Endothelial cell (in vitro differentiated cells): ENCODE measurements around the gene GASK1B. TPM values are rescaled to one million over a fixed set of nuclear protein-coding genes. Genes with fewer than 3 reads are reported as not detected.

Source experiments
- DNase-seq: peaks from one replicate; pipeline ENCODE4 v3.0.0; 2021; ENCODE audit warnings: low spot score
- H3K27ac Mint-ChIP-seq: one replicate; pipeline ENCODE4 v1.8.0; 2021; ENCODE audit warnings: mixed read lengths, inconsistent platforms; ENCODE audit not compliant: unreplicated experiment
- H3K27me3 Mint-ChIP-seq: one replicate; pipeline ENCODE4 v1.8.0; 2021; ENCODE audit warnings: mild to moderate bottlenecking, moderate library complexity, mixed read lengths, inconsistent platforms; ENCODE audit not compliant: unreplicated experiment
- H3K36me3 Mint-ChIP-seq: one replicate; pipeline ENCODE4 v1.8.0; 2021; ENCODE audit warnings: mild to moderate bottlenecking, low read depth, mixed read lengths, inconsistent platforms; ENCODE audit not compliant: unreplicated experiment
- H3K4me1 Mint-ChIP-seq: one replicate; pipeline ENCODE4 v1.8.0; 2021; ENCODE audit warnings: mild to moderate bottlenecking, mixed read lengths, inconsistent platforms; ENCODE audit not compliant: unreplicated experiment
- H3K4me3 Mint-ChIP-seq: one replicate; pipeline ENCODE4 v1.8.0; 2021; ENCODE audit warnings: mild to moderate bottlenecking, mixed read lengths, inconsistent platforms; ENCODE audit not compliant: unreplicated experiment
- H3K9me3 Mint-ChIP-seq: one replicate; pipeline ENCODE4 v1.8.0; 2021; ENCODE audit warnings: mixed read lengths, inconsistent platforms; ENCODE audit not compliant: unreplicated experiment
- total RNA-seq: library from RNA; stranded (reverse); fragmentation: NEBNext Ultra II Directional; extraction: Animal tissue kit (Norgen Biotek cat#: 25700); gene quantifications from one replicate; pipeline ENCODE4 v1.2.1, GENCODE V29; 2021; ENCODE audit not compliant: unreplicated experiment
- TF ChIP-seq, protein P1 (sequence below): fragments of 200-600 bp; sonication (generic); IDR thresholded peaks from one replicate; pipeline ENCODE4 v1.5.0; 2021; ENCODE audit warnings: antibody characterized with exemption; ENCODE audit not compliant: unreplicated experiment

Gene GASK1B
- total RNA-seq, 1 donor from 2014 or later, result 63.8 TPM

DNA sequence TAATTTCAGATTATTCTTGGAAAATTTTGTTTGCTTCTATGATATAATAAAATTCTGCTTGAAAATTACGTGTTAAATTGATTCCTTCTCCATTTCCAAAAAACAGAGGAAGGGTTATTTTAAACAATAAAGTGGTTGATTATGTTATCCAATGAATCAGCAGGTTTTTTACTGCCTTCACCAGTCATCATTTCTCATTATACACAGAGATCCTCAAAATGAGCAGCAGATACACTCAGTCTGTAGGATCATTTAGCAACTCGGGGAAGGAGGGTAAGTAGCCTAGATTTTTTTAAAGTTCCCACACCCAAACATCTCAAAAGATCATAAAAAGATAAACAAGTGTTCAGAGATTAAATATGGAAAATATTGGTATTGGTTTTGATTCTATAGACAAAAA, 30.6 kb upstream of the GASK1B start:
- TF ChIP-seq, protein P1, sequence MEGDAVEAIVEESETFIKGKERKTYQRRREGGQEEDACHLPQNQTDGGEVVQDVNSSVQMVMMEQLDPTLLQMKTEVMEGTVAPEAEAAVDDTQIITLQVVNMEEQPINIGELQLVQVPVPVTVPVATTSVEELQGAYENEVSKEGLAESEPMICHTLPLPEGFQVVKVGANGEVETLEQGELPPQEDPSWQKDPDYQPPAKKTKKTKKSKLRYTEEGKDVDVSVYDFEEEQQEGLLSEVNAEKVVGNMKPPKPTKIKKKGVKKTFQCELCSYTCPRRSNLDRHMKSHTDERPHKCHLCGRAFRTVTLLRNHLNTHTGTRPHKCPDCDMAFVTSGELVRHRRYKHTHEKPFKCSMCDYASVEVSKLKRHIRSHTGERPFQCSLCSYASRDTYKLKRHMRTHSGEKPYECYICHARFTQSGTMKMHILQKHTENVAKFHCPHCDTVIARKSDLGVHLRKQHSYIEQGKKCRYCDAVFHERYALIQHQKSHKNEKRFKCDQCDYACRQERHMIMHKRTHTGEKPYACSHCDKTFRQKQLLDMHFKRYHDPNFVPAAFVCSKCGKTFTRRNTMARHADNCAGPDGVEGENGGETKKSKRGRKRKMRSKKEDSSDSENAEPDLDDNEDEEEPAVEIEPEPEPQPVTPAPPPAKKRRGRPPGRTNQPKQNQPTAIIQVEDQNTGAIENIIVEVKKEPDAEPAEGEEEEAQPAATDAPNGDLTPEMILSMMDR, result no peak
- Mint-ChIP-seq H3K4me3 (no peak overlapping the region), H3K4me1 (no peaks in the 10 kb centered on the region), H3K27ac (no peak overlapping the region), H3K27me3 (peaks cover 2% of the 10 kb centered on the region), H3K36me3 (no peaks in the 10 kb centered on the region), H3K9me3 (no peaks in the 10 kb centered on the region)
- no peak for DNase-seq

DNA sequence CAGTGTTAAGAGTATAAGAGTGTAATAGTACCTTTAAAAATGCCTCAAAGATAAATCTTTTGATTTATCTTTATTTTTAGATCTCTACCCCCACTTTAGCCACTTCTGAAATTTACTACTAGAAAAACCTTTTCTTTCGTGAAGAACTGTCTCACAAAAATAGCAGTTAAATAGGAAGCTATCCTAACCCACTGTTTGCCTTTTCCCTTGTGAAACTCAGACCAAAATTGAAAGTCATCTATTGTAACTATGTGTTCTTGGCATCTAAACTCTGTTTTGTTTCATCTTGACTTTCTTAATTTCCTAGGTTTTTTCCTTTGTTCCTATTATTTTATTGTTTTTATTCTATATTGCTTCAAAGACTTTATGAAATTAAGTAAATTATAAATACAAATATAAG, 29.7 kb upstream of the GASK1B start:
- Mint-ChIP-seq H3K4me1 (no peaks in the 10 kb centered on the region), H3K27ac (no peak overlapping the region), H3K27me3 (peaks cover 2% of the 10 kb centered on the region), H3K9me3 (no peaks in the 10 kb centered on the region), H3K4me3 (no peak overlapping the region), H3K36me3 (no peaks in the 10 kb centered on the region)
- no peak for DNase-seq
- TF ChIP-seq, protein P1, result no peak

DNA sequence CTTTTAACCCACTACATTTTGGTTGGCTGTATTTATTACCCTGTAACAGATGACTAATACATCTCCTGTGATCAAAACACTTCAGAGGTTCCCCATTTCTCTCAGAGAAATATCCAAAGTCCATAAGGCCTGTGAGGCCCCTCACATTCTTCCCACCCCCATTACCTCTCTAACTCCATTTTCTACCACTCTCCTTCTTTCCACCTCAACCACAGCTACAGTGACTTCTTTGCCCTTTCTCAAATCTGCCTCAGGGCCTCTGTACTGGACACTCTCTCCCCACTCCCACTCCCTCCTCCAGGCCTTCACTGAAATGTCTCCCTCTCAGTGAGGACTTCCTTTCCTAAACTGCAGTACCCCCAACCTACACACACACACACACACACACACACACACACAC, 29.1 kb upstream of the GASK1B start:
- H3K4me3 Mint-ChIP-seq, result no peak overlapping the region
- no peak overlapping the region for H3K27ac Mint-ChIP-seq
- no peak for DNase-seq
- H3K27me3 Mint-ChIP-seq, result peaks cover 2% of the 10 kb centered on the region
- no peaks in the 10 kb centered on the region for H3K9me3 Mint-ChIP-seq
- no peaks in the 10 kb centered on the region for H3K4me1 Mint-ChIP-seq
- TF ChIP-seq, protein P1, result no peak
- no peaks in the 10 kb centered on the region for H3K36me3 Mint-ChIP-seq

DNA sequence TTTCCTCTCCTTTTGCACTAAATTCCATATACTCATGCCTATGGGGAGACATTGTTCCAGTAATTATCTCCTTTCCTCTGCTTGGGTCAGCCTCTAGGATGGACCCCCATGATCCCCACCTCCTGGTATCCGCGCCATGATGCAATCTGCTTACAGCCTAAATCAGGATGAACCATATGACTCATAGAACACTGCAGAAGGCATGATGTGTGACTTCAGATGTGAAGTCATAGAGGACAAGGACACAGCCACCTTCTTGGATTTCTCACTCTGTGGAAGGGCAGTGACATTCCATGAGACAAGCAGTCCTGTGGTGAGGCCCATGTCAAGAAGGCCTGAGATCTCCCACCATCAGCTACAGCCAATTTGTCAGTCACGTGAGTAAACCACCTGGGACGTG, 28.5 kb upstream of the GASK1B start:
- TF ChIP-seq, protein P1, result no peak
- no peaks in the 10 kb centered on the region for H3K9me3 Mint-ChIP-seq
- H3K4me3 Mint-ChIP-seq, result no peak overlapping the region
- no peaks in the 10 kb centered on the region for H3K36me3 Mint-ChIP-seq
- no peaks in the 10 kb centered on the region for H3K4me1 Mint-ChIP-seq
- H3K27ac Mint-ChIP-seq, result no peak overlapping the region
- peaks cover 2% of the 10 kb centered on the region for H3K27me3 Mint-ChIP-seq
- DNase-seq, result no peak

DNA sequence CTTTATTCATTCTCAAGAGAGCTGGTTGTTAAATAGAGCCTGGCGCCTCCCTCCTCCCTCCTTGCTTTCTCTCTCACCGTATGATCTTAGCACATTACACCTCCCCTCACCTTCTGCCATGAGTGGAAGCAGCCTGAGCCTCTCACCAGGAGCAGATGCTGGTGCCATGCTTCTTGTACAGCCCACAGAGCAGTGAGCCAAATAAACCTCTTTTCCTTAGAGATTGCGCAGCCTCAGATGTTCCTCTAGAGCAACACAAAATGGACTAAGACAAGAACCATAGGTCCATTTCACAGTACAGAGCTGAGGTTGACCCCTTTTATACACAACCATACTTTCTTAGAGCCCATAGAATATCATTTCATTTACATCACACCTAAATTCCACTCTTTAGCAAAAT, 27.4 kb upstream of the GASK1B start:
- Mint-ChIP-seq H3K4me1 (no peaks in the 10 kb centered on the region), H3K36me3 (no peaks in the 10 kb centered on the region), H3K27me3 (no peaks in the 10 kb centered on the region), H3K27ac (no peak overlapping the region), H3K9me3 (no peaks in the 10 kb centered on the region), H3K4me3 (no peak overlapping the region)
- TF ChIP-seq, protein P1, result no peak
- DNase-seq, result no peak
